Measurements from ENCODE around the gene TMEM253.

Gene TMEM253

DNA sequence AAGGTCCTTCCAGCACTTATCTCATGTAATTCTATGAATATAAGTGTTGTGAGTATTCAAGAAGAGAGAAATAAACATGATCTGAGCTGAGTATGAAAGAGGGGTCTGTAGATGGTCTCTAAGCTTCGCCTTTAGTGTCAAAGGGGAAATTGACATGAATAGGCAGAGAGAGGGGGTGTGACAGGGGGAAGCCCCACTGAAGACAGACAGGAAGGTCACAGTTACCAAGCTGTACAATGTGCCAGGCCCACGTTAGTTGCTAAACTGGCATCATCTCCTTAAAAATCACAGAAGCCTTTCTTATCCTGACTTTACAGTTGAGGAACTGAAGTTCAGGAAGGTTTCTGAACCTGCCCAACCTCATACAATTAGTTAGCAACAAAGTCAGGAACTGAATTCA is 23.2 kb upstream of the TMEM253 start:
- no peaks in the 10 kb centered on the region for H3K9me3 Mint-ChIP-seq
- DNase-seq (ENCODE audit: low spot score in 2 of 2) (no peak), ATAC-seq (ENCODE audit: low read depth) (no peak)
- no peaks in the 10 kb centered on the region for H3K36me3 Mint-ChIP-seq
- H3K4me1 Mint-ChIP-seq, result peaks cover 4% of the 10 kb centered on the region
- no peak overlapping the region for H3K4me3 Mint-ChIP-seq
- H3K27ac Mint-ChIP-seq, result no peak overlapping the region
- peaks cover 21% of the 10 kb centered on the region for H3K27me3 Mint-ChIP-seq

DNA sequence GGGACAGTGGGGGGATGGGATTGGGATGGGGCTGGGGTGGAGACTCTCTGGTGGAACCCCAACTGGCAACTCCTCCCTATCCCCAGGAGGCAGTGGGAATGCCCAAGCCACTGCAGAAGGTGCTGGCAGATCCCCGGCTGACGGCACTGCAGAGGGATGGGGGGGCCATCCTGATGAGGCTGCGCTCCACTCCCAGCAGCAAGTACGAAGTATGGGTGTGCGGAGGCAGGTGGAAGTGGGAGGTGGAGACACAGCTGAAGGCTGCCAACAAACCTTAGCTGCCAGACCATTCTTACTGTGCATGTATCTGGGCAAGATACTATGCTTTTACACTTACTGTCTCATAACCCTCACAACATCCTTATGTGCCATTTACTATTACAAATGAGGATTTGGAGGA is 22.6 kb upstream of the TMEM253 start:
- H3K4me1 Mint-ChIP-seq, result peaks cover 2% of the 10 kb centered on the region
- H3K27me3 Mint-ChIP-seq, result peaks cover 19% of the 10 kb centered on the region
- no peak overlapping the region for H3K4me3 Mint-ChIP-seq
- H3K27ac Mint-ChIP-seq, result no peak overlapping the region
- no peaks in the 10 kb centered on the region for H3K9me3 Mint-ChIP-seq
- DNase-seq (ENCODE audit: low spot score in 2 of 2), result no peak
- no peak for ATAC-seq (ENCODE audit: low read depth)
- no peaks in the 10 kb centered on the region for H3K36me3 Mint-ChIP-seq

DNA sequence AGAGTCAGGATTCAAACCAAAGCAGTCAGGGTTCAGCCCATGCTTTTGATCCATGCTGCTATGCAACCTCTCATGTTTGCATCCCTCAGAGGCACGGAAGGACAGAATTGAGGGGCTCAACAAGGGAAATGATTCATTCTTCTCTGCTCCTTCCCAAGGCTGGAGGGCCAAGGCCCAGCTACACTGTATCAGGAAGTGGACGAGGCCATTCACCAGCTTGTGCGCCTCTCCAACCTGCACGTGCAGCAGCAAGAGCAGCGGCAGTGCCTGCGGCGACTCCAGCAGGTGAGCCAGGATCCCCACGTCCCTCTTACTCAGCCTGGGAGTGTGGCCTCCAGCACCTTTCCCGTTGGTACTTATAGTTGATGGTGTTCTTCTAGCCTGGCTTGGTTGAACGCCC is 22.1 kb upstream of the TMEM253 start:
- H3K4me3 Mint-ChIP-seq, result no peak overlapping the region
- H3K9me3 Mint-ChIP-seq, result no peaks in the 10 kb centered on the region
- peaks cover 14% of the 10 kb centered on the region for H3K27me3 Mint-ChIP-seq
- no peak overlapping the region for H3K27ac Mint-ChIP-seq
- no peak for DNase-seq (ENCODE audit: low spot score in 2 of 2)
- H3K36me3 Mint-ChIP-seq, result no peaks in the 10 kb centered on the region
- no peaks in the 10 kb centered on the region for H3K4me1 Mint-ChIP-seq
- no peak for ATAC-seq (ENCODE audit: low read depth)

DNA sequence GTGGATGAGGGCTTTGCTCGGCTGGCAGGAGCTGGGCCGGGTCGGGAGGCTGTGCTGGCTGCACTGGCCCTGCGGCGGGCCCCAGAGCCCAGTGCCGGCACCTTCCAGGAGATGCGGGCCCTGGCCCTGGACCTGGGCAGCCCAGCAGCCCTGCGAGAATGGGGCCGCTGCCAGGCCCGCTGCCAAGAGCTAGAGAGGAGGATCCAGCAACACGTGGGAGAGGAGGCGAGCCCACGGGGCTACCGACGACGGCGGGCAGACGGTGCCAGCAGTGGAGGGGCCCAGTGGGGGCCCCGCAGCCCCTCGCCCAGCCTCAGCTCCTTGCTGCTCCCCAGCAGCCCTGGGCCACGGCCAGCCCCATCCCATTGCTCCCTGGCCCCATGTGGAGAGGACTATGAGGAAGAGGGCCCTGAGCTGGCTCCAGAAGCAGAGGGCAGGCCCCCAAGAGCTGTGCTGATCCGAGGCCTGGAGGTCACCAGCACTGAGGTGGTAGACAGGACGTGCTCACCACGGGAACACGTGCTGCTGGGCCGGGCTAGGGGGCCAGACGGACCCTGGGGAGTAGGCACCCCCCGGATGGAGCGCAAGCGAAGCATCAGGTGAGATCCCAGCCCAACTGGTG is 19.2 kb upstream of the TMEM253 start:
- Mint-ChIP-seq H3K9me3 (no peaks in the 10 kb centered on the region), H3K27ac (no peak overlapping the region), H3K4me1 (peaks cover 4% of the 10 kb centered on the region), H3K4me3 (no peak overlapping the region), H3K36me3 (no peaks in the 10 kb centered on the region), H3K27me3 (peaks cover 14% of the 10 kb centered on the region)
- ATAC-seq (ENCODE audit: low read depth), result no peak
- no peak for DNase-seq (ENCODE audit: low spot score in 2 of 2)

DNA sequence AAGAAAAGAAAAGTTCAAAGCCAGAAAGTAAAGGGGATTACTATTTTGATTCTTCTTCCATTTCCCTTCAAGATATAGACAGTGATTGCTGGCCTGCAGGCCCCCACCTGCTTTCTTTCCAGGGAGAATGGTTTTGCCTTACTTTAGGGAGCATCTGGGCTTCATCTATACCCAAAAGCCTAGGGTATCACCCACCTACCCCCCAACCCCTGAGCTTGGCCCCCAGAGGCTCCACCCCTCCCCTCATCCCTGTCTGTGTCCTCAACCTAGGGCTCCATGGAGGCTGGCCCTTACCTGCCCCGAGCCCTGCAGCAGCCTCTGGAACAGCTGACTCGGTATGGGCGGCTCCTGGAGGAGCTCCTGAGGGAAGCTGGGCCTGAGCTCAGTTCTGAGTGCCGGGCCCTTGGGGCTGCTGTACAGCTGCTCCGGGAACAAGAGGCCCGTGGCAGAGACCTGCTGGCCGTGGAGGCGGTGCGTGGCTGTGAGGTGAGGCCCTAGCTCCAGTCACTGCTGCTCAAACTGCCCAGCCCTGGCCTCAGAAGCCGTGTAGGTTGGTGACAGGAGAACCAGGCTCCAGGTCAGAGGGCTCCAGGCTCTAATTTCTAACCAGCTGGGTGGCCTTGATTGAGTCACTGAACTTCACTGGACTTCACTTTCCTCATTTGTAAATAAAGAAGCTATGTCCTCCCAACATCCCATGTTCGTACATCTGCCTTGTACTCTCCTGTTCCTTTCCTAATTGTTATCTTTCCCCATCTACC is 17.1 kb upstream of the TMEM253 start:
- Mint-ChIP-seq H3K9me3 (no peaks in the 10 kb centered on the region), H3K36me3 (no peaks in the 10 kb centered on the region), H3K4me3 (no peak overlapping the region), H3K27me3 (peaks cover 14% of the 10 kb centered on the region), H3K4me1 (peaks cover 8% of the 10 kb centered on the region), H3K27ac (peak overlapping the region; percentile 3)
- no peak for DNase-seq (ENCODE audit: low spot score in 2 of 2)
- ATAC-seq (ENCODE audit: low read depth), result no peak

DNA sequence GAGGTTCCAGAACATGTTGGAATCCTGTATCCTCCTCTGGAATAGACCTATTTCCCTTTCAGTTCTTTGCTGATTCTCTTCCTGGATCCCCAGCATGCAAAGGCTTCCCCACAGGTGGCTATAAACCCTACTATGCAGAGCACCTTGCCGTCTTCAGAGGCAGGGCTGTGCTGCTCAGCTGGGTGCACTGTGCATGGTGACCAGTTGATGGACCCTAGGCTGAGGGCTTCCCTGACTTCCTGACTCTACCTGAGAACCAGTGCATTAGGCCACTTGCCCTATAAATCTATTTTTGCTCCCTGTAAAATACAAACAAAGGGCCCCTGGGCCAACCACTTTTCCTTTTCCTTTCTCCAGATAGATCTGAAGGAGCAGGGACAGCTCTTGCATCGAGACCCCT is 16.5 kb upstream of the TMEM253 start:
- no peak for DNase-seq (ENCODE audit: low spot score in 2 of 2)
- H3K27ac Mint-ChIP-seq, result peak overlapping the region; percentile 3
- peaks cover 14% of the 10 kb centered on the region for H3K27me3 Mint-ChIP-seq
- H3K36me3 Mint-ChIP-seq, result no peaks in the 10 kb centered on the region
- no peak overlapping the region for H3K4me3 Mint-ChIP-seq
- no peak for ATAC-seq (ENCODE audit: low read depth)
- H3K9me3 Mint-ChIP-seq, result no peaks in the 10 kb centered on the region
- peaks cover 8% of the 10 kb centered on the region for H3K4me1 Mint-ChIP-seq

DNA sequence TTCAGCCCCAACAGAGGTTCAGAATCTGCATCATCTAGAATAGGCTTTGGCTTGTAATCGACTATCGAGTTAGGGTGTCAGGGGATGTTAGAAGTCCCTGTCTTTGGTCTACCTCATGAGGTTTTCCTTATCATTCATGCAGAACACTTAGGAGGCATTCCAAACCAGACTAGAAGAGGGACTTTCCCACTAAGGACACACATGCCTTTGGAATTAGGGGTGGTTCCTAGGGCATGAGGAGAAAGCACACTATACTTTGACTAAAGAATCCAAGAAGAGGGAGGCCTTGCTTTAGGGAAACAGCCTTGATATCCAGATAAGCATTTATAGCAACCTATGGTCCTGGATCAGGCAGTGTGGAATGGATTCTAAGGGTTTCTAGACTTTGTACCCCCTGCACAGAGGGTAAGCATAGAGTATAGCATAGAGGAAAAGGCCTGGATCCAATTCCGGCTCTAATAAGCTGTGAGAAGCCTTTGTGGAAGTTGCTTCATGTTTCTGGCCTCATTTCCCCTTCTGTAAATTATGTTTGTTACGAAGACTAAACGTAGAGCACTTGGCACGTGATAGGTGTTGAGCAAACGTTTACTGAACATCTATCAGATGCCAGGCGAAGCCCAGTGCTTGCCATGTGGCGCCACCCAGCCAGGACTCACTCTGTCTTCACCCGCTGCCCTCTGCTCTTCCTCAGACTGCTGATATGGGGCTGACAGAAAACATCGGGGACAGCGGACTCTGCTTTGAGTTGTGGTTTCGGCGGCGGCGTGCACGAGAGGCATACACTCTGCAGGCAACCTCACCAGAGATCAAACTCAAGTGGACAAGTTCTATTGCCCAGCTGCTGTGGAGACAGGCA is 15.6 kb upstream of the TMEM253 start:
- Mint-ChIP-seq H3K27me3 (peaks cover 11% of the 10 kb centered on the region), H3K4me3 (no peak overlapping the region), H3K4me1 (peaks cover 8% of the 10 kb centered on the region), H3K36me3 (no peaks in the 10 kb centered on the region), H3K9me3 (no peaks in the 10 kb centered on the region), H3K27ac (peak overlapping the region; percentile 90)
- ATAC-seq (ENCODE audit: low read depth), result no peak
- no peak for DNase-seq (ENCODE audit: low spot score in 2 of 2)

DNA sequence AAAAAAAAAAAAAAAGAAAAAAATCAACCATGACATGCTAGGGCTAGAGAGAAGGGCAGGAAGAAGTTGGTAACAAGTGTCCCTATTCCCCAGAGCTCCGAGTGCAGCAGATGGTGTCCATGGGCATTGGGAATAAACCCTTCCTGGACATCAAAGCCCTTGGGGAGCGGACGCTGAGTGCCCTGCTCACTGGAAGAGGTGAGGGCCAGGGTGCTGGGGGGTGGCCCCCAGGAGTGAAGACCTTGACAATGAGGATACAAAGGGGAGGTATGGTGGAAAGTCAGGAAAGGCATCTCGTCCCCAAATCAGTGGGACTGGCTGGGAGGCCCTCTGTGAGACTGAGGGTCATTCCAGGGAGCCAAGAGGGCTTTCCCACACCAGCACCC is 14.0 kb upstream of the TMEM253 start:
- Mint-ChIP-seq H3K9me3 (no peaks in the 10 kb centered on the region), H3K27ac (peak overlapping the region; percentile 86), H3K27me3 (peaks cover 8% of the 10 kb centered on the region), H3K4me1 (peaks cover 11% of the 10 kb centered on the region), H3K4me3 (no peak overlapping the region), H3K36me3 (no peaks in the 10 kb centered on the region)
- DNase-seq (ENCODE audit: low spot score in 2 of 2) (no peak), ATAC-seq (ENCODE audit: low read depth) (no peak)

DNA sequence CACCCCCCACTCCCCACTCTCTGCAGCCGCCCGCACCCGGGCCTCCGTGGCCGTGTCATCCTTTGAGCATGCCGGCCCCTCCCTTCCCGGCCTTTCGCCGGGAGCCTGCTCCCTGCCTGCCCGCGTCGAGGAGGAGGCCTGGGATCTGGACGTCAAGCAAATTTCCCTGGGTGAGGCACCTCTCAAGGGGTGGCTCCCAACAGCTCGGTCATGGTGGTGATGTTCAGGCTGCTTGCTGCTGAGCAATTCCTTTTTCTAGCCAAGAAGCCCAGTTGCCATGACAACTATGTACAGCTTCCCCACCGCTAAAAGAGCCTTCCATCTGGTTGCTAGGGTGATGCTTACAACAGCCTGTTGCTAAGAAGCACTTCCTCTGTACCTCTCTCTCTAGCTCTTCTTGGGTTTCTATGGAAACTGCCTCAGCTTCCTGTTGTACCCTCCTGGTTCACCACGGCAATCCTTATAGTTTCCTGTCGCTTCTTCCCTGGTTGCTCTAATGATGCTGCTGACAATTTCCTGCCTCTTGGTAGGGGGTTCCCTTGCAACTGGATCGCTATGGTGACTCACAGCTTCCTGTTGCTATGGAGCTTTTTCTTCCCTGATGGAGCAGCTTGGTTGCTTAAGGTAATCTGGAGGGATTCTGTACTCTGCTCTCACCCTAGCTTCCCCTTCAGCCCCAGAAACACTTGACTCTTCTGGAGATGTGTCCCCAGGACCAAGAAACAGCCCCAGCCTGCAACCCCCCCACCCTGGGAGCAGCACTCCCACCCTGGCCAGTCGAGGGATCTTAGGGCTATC is 13.4 kb upstream of the TMEM253 start:
- peaks cover 13% of the 10 kb centered on the region for H3K4me1 Mint-ChIP-seq
- H3K9me3 Mint-ChIP-seq, result no peaks in the 10 kb centered on the region
- H3K27ac Mint-ChIP-seq, result peak overlapping the region; percentile 86
- peaks cover 6% of the 10 kb centered on the region for H3K27me3 Mint-ChIP-seq
- ATAC-seq (ENCODE audit: low read depth) (peak; percentile 88), DNase-seq (ENCODE audit: low spot score in 2 of 2) (peak; percentile 38 to 69)
- no peak overlapping the region for H3K4me3 Mint-ChIP-seq
- no peaks in the 10 kb centered on the region for H3K36me3 Mint-ChIP-seq

DNA sequence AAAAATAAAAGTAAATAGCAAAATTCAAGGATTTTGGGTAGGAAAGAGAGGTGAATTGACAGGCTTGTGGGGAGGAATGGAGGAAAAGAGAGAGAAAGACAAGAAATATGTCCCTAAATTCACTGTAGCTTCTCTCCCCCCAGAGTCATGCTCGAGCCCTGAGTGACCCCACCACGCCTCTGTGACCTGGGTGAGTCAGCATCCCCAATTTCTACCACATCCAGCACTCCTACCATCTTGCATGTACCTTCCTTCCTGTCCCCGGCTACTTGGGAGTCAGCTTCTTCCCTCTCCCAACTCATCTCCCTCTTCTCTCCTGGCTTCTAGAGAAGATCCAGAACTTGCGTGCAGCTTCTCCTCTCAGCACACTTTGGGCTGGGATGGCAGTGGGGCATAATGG is 12.2 kb upstream of the TMEM253 start:
- H3K4me3 Mint-ChIP-seq, result no peak overlapping the region
- H3K27ac Mint-ChIP-seq, result peak overlapping the region; percentile 86
- peaks cover 3% of the 10 kb centered on the region for H3K27me3 Mint-ChIP-seq
- no peaks in the 10 kb centered on the region for H3K9me3 Mint-ChIP-seq
- no peak for ATAC-seq (ENCODE audit: low read depth)
- no peak for DNase-seq (ENCODE audit: low spot score in 2 of 2)
- peaks cover 17% of the 10 kb centered on the region for H3K4me1 Mint-ChIP-seq
- H3K36me3 Mint-ChIP-seq, result no peaks in the 10 kb centered on the region

DNA sequence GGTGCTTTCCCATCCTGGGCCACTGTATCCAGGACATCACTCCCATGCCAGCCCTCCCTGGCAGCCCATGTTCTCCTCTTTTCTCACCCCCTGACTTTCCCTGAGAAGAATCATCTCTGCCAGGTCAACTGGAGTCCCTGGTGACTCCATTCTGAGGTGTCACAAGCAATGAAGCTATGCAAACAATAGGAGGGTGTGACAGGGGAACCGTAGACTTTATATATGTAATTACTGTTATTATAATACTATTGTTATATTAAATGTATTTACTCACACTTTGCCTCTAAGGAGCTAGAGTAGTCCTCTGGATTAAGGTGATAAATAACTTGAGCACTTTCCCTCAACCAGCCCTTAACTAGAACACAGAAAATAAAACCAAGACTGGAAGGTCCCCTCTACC is 11.6 kb upstream of the TMEM253 start:
- Mint-ChIP-seq H3K27me3 (peaks cover 1% of the 10 kb centered on the region), H3K4me3 (no peak overlapping the region), H3K9me3 (no peaks in the 10 kb centered on the region), H3K4me1 (peaks cover 15% of the 10 kb centered on the region), H3K27ac (peak overlapping the region; percentile 86), H3K36me3 (no peaks in the 10 kb centered on the region)
- ATAC-seq (ENCODE audit: low read depth) (no peak), DNase-seq (ENCODE audit: low spot score in 2 of 2) (no peak)

DNA sequence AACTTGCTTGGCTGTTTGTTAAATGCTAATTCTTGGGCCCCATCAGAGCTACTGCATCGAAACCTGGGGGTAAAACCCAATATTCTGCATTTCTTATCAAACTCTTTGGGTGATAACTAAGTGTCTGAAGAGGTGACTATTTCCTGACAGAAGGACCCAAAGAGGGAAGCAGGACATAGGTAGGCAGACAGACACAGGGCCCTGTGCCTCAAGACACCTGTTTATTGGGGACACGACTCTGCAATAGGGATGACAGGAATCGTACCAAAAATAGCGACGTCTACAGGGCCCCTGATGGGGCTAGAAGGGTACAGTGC is 11.0 kb upstream of the TMEM253 start:
- H3K4me1 Mint-ChIP-seq, result peaks cover 15% of the 10 kb centered on the region
- H3K27ac Mint-ChIP-seq, result peak overlapping the region; percentile 86
- no peaks in the 10 kb centered on the region for H3K9me3 Mint-ChIP-seq
- H3K4me3 Mint-ChIP-seq, result no peak overlapping the region
- DNase-seq (ENCODE audit: low spot score in 2 of 2) (no peak), ATAC-seq (ENCODE audit: low read depth) (no peak)
- no peaks in the 10 kb centered on the region for H3K36me3 Mint-ChIP-seq
- no peaks in the 10 kb centered on the region for H3K27me3 Mint-ChIP-seq

DNA sequence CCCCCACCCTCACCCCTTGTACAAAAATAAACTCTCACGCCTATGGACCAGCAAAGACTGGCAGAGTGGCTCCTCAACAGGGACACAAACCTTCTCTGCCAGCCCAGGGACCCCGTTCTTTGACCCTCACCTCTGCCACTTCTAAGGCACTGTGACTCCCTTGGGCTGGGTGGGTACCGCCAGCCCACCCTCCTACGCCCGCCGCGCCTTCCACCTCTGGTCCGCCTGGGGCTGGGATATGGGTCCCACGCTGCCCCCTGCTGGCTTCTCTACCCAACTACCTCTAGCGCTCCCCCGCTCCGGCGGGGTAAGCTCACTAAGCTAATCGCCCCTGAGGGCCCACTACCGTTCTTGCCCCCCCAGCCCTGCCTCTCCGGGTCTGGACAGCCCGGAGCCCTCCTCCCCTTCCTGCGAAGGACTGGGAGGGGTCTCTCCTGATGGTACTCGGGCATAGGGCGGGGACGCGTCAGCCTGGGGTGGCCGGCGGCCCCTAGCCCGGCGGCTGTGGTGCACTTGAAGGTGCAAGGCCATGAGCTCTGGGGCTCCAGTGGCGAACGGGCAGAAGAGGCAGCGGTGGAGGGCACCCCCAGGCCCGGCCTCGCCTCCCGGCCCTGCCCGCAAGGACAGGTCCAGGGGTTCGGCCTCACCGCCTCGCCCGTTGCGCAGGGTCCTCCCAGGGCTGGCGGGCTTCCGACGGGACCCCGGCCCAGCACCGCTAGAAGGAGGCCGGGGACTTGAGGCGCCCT is 10.5 kb upstream of the TMEM253 start:
- peak overlapping the region; percentile 86 for H3K27ac Mint-ChIP-seq
- H3K4me3 Mint-ChIP-seq, result no peak overlapping the region
- no peaks in the 10 kb centered on the region for H3K36me3 Mint-ChIP-seq
- no peaks in the 10 kb centered on the region for H3K9me3 Mint-ChIP-seq
- H3K4me1 Mint-ChIP-seq, result peaks cover 15% of the 10 kb centered on the region
- H3K27me3 Mint-ChIP-seq, result no peaks in the 10 kb centered on the region
- ATAC-seq (ENCODE audit: low read depth) (no peak), DNase-seq (ENCODE audit: low spot score in 2 of 2) (no peak)
